ENCODE results near the gene RFTN1.

DNA sequence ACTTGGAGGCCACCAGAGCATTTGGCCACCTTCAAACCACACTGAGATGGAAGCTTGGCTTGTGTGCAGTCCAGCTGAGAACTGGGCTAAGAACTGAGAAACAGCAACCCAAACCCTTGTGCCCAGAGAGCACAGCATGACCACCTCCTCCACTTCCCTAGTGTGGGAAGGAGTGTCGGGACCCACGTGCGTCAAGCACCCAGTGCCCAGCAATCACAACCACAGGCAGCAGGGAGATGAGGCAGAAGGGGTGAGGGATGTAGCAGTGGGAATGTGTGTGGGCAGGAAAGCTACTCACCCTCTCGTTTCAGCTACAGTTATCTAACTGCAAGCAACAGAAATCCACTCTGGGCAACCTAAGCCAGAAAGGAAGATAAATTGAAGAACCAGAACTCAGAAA, 25.0 kb upstream of the RFTN1 start:
- no peak for TF ChIP-seq POLR2AphosphoS5 (IDR thresholded peaks at IDR 0.05; ENCODE audit: borderline replicate concordance, low read depth, low read length)
- no peak for TF ChIP-seq EZH2 (IDR thresholded peaks at IDR 0.05)
- TF ChIP-seq FOXP2 (optimal IDR thresholded peaks at IDR 0.05; ENCODE audit: control extremely low read depth, extremely low read length, insufficient read depth) = no peak
